Upper lobe of right lung (tissue), 1 donor: ENCODE data around the gene DTNB. TPM values are rescaled to one million over a fixed set of nuclear protein-coding genes. Genes with fewer than 3 reads are reported as not detected.

Experiments
- ATAC-seq: fragments of 200-7000 bp; cut with Tn5 transposase; one replicate; pipeline ENCODE4 v1.9.1; 2020; ENCODE audit warnings: mild to moderate bottlenecking, moderate library complexity
- DNase-seq: peaks from one replicate; pipeline ENCODE4 v3.0.0-alpha.2; 2020
- H3K27ac ChIP-seq: fragments of 200-600 bp; one replicate; pipeline ENCODE4 v1.8.0; 2022
- H3K27me3 ChIP-seq: fragments of 200-600 bp; one replicate; pipeline ENCODE4 v1.8.0; 2022; ENCODE audit warnings: mild to moderate bottlenecking
- H3K36me3 ChIP-seq: fragments of 200-600 bp; one replicate; pipeline ENCODE4 v1.8.0; 2022
- H3K4me1 ChIP-seq: fragments of 200-600 bp; one replicate; pipeline ENCODE4 v1.8.0; 2022
- H3K4me3 ChIP-seq: fragments of 200-600 bp; one replicate; pipeline ENCODE4 v1.8.0; 2022; ENCODE audit warnings: mild to moderate bottlenecking
- H3K9me3 ChIP-seq: fragments of 200-600 bp; one replicate; pipeline ENCODE4 v1.8.0; 2022
- CTCF ChIP-seq: fragments of 200-600 bp; IDR thresholded peaks from one replicate; pipeline ENCODE4 v1.8.0; 2022; ENCODE audit warnings: antibody characterized with exemption
- intact Hi-C: fragments of 100-400 bp; cut with DNase I; formaldehyde crosslinking; loops from one replicate; pipeline ENCODE4 v1.11.0; 2022
- total RNA-seq: library from RNA; stranded (reverse); fragmentation: NEBNext Ultra II Directional; extraction: Animal tissue kit (Norgen Biotek cat#: 25700); gene quantifications from one replicate; pipeline ENCODE4 v1.2.1, GENCODE V29; 2021
- donor health status: DM: no; HTN: yes; CAD: no; lungs with severe emphysema.

DTNB gene
- total RNA-seq, 1 donor from 2014 or later = 18.1 TPM

GRCh38 chr2:25420820-25421237 is 252.5 kb downstream of the DTNB start:
- H3K27ac ChIP-seq = no peak overlapping the region
- H3K9me3 ChIP-seq = no peaks in the 10 kb centered on the region
- no peak for TF ChIP-seq CTCF
- H3K27me3 ChIP-seq = no peaks in the 10 kb centered on the region
- DNase-seq (no peak), ATAC-seq (peak; percentile 89)
- H3K4me3 ChIP-seq = no peak overlapping the region
- H3K36me3 ChIP-seq = peaks cover 8% of the 10 kb centered on the region
- intact Hi-C loops = no loop called here
- H3K4me1 ChIP-seq = no peaks in the 10 kb centered on the region

- no peak overlapping the region for H3K4me3 ChIP-seq
- intact Hi-C loops = no loop called here
- H3K4me1 ChIP-seq = no peaks in the 10 kb centered on the region
- H3K9me3 ChIP-seq = no peaks in the 10 kb centered on the region
- no peak overlapping the region for H3K27ac ChIP-seq
- ATAC-seq (no peak), DNase-seq (no peak)
- no peak for TF ChIP-seq CTCF
- no peaks in the 10 kb centered on the region for H3K27me3 ChIP-seq
- peaks cover 8% of the 10 kb centered on the region for H3K36me3 ChIP-seq
Observed at GRCh38 chr2:25419678-25420242, 253.6 kb downstream of the DTNB start.

- ATAC-seq = no peak
- DNase-seq = no peak
- H3K27me3 ChIP-seq = no peaks in the 10 kb centered on the region
- no peak for TF ChIP-seq CTCF
- H3K9me3 ChIP-seq = no peaks in the 10 kb centered on the region
- intact Hi-C loops = no loop called here
- H3K4me1 ChIP-seq = no peaks in the 10 kb centered on the region
- H3K27ac ChIP-seq = no peak overlapping the region
- H3K36me3 ChIP-seq = peaks cover 8% of the 10 kb centered on the region
- no peak overlapping the region for H3K4me3 ChIP-seq
Observed at GRCh38 chr2:25418944-25419677, 254.3 kb downstream of the DTNB start.

- Histone ChIP-seq H3K4me1 (no peaks in the 10 kb centered on the region), H3K9me3 (no peaks in the 10 kb centered on the region), H3K36me3 (peaks cover 8% of the 10 kb centered on the region), H3K27me3 (no peaks in the 10 kb centered on the region), H3K4me3 (no peak overlapping the region), H3K27ac (no peak overlapping the region)
- no peak for DNase-seq
- no peak for ATAC-seq
- TF ChIP-seq CTCF = no peak
- intact Hi-C loops = no loop called here
Observed at GRCh38 chr2:25417715-25418369, 255.5 kb downstream of the DTNB start.

GRCh38 chr2:25416674-25417073 is 256.7 kb downstream of the DTNB start:
- intact Hi-C loops = no loop called here
- Histone ChIP-seq H3K4me1 (no peaks in the 10 kb centered on the region), H3K4me3 (no peak overlapping the region), H3K36me3 (peaks cover 8% of the 10 kb centered on the region), H3K27me3 (no peaks in the 10 kb centered on the region), H3K9me3 (no peaks in the 10 kb centered on the region), H3K27ac (no peak overlapping the region)
- no peak for TF ChIP-seq CTCF
- ATAC-seq = no peak
- no peak for DNase-seq
